K562 (cell line): ENCODE results near the gene NUBPL. TPM values are rescaled to one million over a fixed set of nuclear protein-coding genes. Genes with fewer than 3 reads are reported as not detected.

Source experiments
- ATAC-seq: fragments of 200-7000 bp; cut with Tn5 transposase; 3 replicates; pipeline ENCODE4 v1.9.1; 2020; ENCODE audit warnings: moderate library complexity
- BruUV-seq: library from RNA; stranded (reverse); fragments of 400-500 nt; replicated peaks from 2 replicates; lab custom pipeline; 2021; lab: Mats Ljungman, UMichigan
- CTCF ChIA-PET: fragments of 300-600 bp; formaldehyde crosslinking; extraction: SDS; loops from one replicate; lab custom pipeline; 2021; ENCODE audit warnings: low intra/inter-chr PET ratio; lab: Yijun Ruan, JAX
- POLR2A ChIA-PET: fragments of 300-600, 350-650 bp; sonication (Branson Sonifier 250); formaldehyde crosslinking; extraction: SDS; loops from one replicate; lab custom pipeline; 2021; ENCODE audit warnings: antibody characterized with exemption, inconsistent platforms; lab: Yijun Ruan, JAX
- DNase-seq, 4 experiments: peaks; one replicate each; pipeline versions ENCODE4 v3.0.0 to v3.0.0-alpha.2; 2011 to 2018; ENCODE audit warnings: low spot score in 3 of 4, mixed read lengths in 3 of 4; ENCODE audit errors: extremely low read depth in 1 of 4
- FAIRE-seq: peaks from 2 replicates; lab custom pipeline; 2011; peaks lifted over from hg19 to GRCh38; lab: Jason Lieb, UNC
- H2AFZ ChIP-seq: 2 replicates; pipeline ENCODE4 v1.6.0; 2011; ENCODE audit warnings: low read depth, low read length, control low read depth, inconsistent platforms
- H3K27ac ChIP-seq: fragments of 200-600 bp; 3 replicates; pipeline ENCODE4 v1.8.0; 2011; ENCODE audit warnings: low read depth, mild to moderate bottlenecking, control low read depth, inconsistent platforms, low read length, moderate library complexity, mixed read lengths; ENCODE audit errors: extremely low read depth
- H3K27me3 ChIP-seq, 2 experiments: fragments of 300-600 bp in 1 of 2; 2 replicates in 1 of 2; 3 replicates in 1 of 2; pipeline versions ENCODE4 v1.6.0 to v1.8.0; 2011; ENCODE audit warnings: inconsistent platforms in 2 of 2, low read length in 2 of 2, mild to moderate bottlenecking in 1 of 2, mixed read lengths in 1 of 2, moderate library complexity in 1 of 2; ENCODE audit not compliant: control insufficient read depth in 2 of 2, insufficient read depth in 2 of 2
- H3K36me3 ChIP-seq: fragments of 300-600 bp; 3 replicates; pipeline ENCODE4 v1.8.0; 2011; ENCODE audit warnings: mild to moderate bottlenecking, low read length, inconsistent platforms; ENCODE audit not compliant: control insufficient read depth, insufficient read depth
- H3K4me1 ChIP-seq, 2 experiments: fragments of 200-600 bp in 1 of 2; replicated peaks in 1 of 2; 2 replicates in 1 of 2; 3 replicates in 1 of 2; pipeline versions ENCODE4 v1.5.1 to v1.8.0; 2011; ENCODE audit warnings: inconsistent platforms in 2 of 2, low read length in 2 of 2, mild to moderate bottlenecking in 1 of 2, mixed read lengths in 1 of 2, moderate library complexity in 1 of 2; ENCODE audit not compliant: control insufficient read depth in 2 of 2, insufficient read depth in 2 of 2
- H3K4me2 ChIP-seq: 2 replicates; pipeline ENCODE4 v1.6.1; 2011; ENCODE audit warnings: low read length, control low read depth, inconsistent platforms, mixed read lengths; ENCODE audit not compliant: insufficient read depth
- H3K4me3 ChIP-seq: fragments of 200-600 bp; sonication (generic), shearing (Covaris generic); 2 replicates; pipeline ENCODE4 v1.5.1; 2016; ENCODE audit warnings: control low read depth, inconsistent platforms
- H3K79me2 ChIP-seq: fragments of 200-600 bp; 3 replicates; pipeline ENCODE4 v1.8.0; 2011; ENCODE audit warnings: low read length, inconsistent platforms; ENCODE audit not compliant: control insufficient read depth, insufficient read depth
- H3K9ac ChIP-seq, 2 experiments: 2 replicates each; pipeline versions ENCODE4 v1.6.0 to v1.6.1; 2011; ENCODE audit warnings: low read depth in 2 of 2, low read length in 2 of 2, control low read depth in 1 of 2, inconsistent platforms in 1 of 2, mild to moderate bottlenecking in 1 of 2, mixed read lengths in 1 of 2; ENCODE audit not compliant: insufficient read depth in 1 of 2
- H3K9me1 ChIP-seq: one replicate; pipeline ENCODE4 v1.6.0; 2011; ENCODE audit warnings: inconsistent platforms, mild to moderate bottlenecking, low read length, moderate library complexity; ENCODE audit not compliant: control insufficient read depth, insufficient read depth
- H3K9me3 ChIP-seq: replicated peaks from 2 replicates; pipeline ENCODE4 v1.5.1; 2011; ENCODE audit warnings: low read depth, low read length, inconsistent platforms; ENCODE audit not compliant: control insufficient read depth, insufficient read depth
- H4K20me1 ChIP-seq: replicated peaks from 2 replicates; pipeline ENCODE4 v1.6.1; 2011; ENCODE audit warnings: low read length, inconsistent platforms, mixed read lengths; ENCODE audit not compliant: control insufficient read depth, insufficient read depth
- BCLAF1 ChIP-seq, 2 experiments: fragments of 450-650 bp in 1 of 2; IDR thresholded peaks; 2 replicates each; pipeline ENCODE4 v1.6.1; 2011 to 2017; ENCODE audit warnings: low read depth in 2 of 2, antibody characterized with exemption in 1 of 2, borderline replicate concordance in 1 of 2, low read length in 1 of 2, mild to moderate bottlenecking in 1 of 2, mixed read lengths in 1 of 2; ENCODE audit not compliant: control insufficient read depth in 1 of 2
- BRF2 ChIP-seq: IDR thresholded peaks from 3 replicates; pipeline ENCODE4 v1.6.1; 2011; ENCODE audit warnings: borderline replicate concordance, mild to moderate bottlenecking; ENCODE audit not compliant: insufficient read length, insufficient read depth
- GTF2E2 ChIP-seq: fragments of 200-800 bp; sonication (Bioruptor generic); IDR thresholded peaks from 2 replicates; pipeline ENCODE4 v1.6.1; 2016; ENCODE audit warnings: missing genetic modification characterization, missing compliant biosample characterization
- HBP1 ChIP-seq: fragments of 450-650 bp; formaldehyde crosslinking; IDR thresholded peaks from 2 replicates; pipeline ENCODE4 v1.4.0; 2022; ENCODE audit warnings: missing genetic modification characterization
- PRMT5 ChIP-seq: sonication (generic); formaldehyde crosslinking; IDR thresholded peaks from 2 replicates; pipeline ENCODE4 v1.5.0; 2020; ENCODE audit warnings: missing genetic modification reagents
- ZNF239 ChIP-seq: fragments of 250-450 bp; sonication (Bioruptor Pico); IDR thresholded peaks from 2 replicates; pipeline ENCODE4 v1.4.0; 2020; ENCODE audit warnings: mild to moderate bottlenecking
- WGBS: fragments of 100-300 bp; shearing (Covaris generic); methylation state at CpG from one replicate; pipeline ENCODE4 v1.1.6; 2016; ENCODE audit warnings: low coverage, mixed read lengths; ENCODE audit not compliant: insufficient coverage; ENCODE audit errors: missing lambda C conversion rate; 5-methylcytosine and 5-hydroxymethylcytosine counted together
- in situ Hi-C: fragments of 300-500 bp; cut with MboI; formaldehyde crosslinking; loops from 4 replicates; pipeline ENCODE4 v1.15.0; 2018; ENCODE audit warnings: inconsistent platforms, mixed read lengths
- intact Hi-C: fragments of 100-400 bp; cut with micrococcal nuclease; formaldehyde crosslinking; loops from 2 replicates; pipeline ENCODE4 v1.14.2; 2022
- polyA plus RNA-seq, 8 experiments: library from polyadenylated mRNA; depleted of rRNA in 4 of 8; stranded (reverse) in 5 of 8; unstranded in 3 of 8; fragments of >200 nt; fragmentation: Nextera tagmentation in 2 of 8; fragmentation: Illumina TruSeq in 1 of 8; extraction: Ambion mirVana in 2 of 8; extraction: Trizol in 1 of 8; gene quantifications; 2 replicates each; pipeline versions ENCODE4 v1.2.1 to v1.2.3, GENCODE V29; 2011 to 2014; ENCODE audit warnings: inconsistent platforms in 1 of 8, missing spikeins in 1 of 8
- total RNA-seq, 7 experiments: library from RNA; depleted of rRNA in 6 of 7; stranded (reverse); fragments of >200 nt in 6 of 7; fragmentation: Illumina TruSeq in 2 of 7; extraction: Trizol in 2 of 7; gene quantifications; 2 replicates each; pipeline versions ENCODE4 v1.2.1 to v1.2.3, GENCODE V29; 2011 to 2021; ENCODE audit warnings: low replicate concordance in 1 of 7

Gene NUBPL
- total and polyA plus RNA-seq, 9 of the 15 experiments (the other 6 are each of a cell fraction or from before 2014, with no cell fraction given), result 3.2 to 8.7 (median 6.1) TPM

- Histone ChIP-seq H3K27ac (no peak overlapping the region), H3K79me2 (no peaks in the 10 kb centered on the region), H4K20me1 (no peaks in the 10 kb centered on the region), H3K27me3 (no peaks in the 10 kb centered on the region), H2AFZ (no peak overlapping the region), H3K4me1 (no peaks in the 10 kb centered on the region), H3K4me2 (no peak overlapping the region), H3K9me1 (no peaks in the 10 kb centered on the region), H3K9me3 (no peaks in the 10 kb centered on the region), H3K4me3 (no peak overlapping the region), H3K36me3 (no peaks in the 10 kb centered on the region), H3K9ac (no peak overlapping the region)
- no peak for ATAC-seq
- WGBS, result 78% methylated on average over 5 of the region's 5 CpGs
- in situ Hi-C loops, result no loop called here
- intact Hi-C loops, result no loop called here
- BruUV-seq, result no TSS peak
- ChIA-PET POLR2A (interaction anchor here (0.6 kb wide), 1 partner anchor 1214 kb away, joined by 3 read pairs; no protein-coding TSS in a partner anchor), CTCF (no interaction called here)
- no peak for DNase-seq
- TF ChIP-seq PRMT5 (CRISPR knock-in tag), result no peak
- TF ChIP-seq HBP1 (CRISPR knock-in tag), result no peak
- no peak for TF ChIP-seq BRF2
- TF ChIP-seq ZNF239 (CRISPR knock-in tag), result no peak
- no peak for TF ChIP-seq GTF2E2 (tag)
- no peak for TF ChIP-seq BCLAF1 (IDR thresholded peaks at IDR 0.05; ENCODE audit: borderline replicate concordance in 1 of 2, control insufficient read depth in 1 of 2, low read depth in 2 of 2, low read length in 1 of 2)
- FAIRE-seq, result no peak
Measured at GRCh38 chr14:31837031-31837430, 275.8 kb downstream of the NUBPL start.
